Gastrocnemius medialis (tissue), 4 donors: ENCODE measurements around the gene MYO18B. TPM values are rescaled to one million over a fixed set of nuclear protein-coding genes. Genes with fewer than 3 reads are reported as not detected.
A peak's percentile ranks its signal among the peaks of the same experiment; 100 is the strongest.

Experiments used
- ATAC-seq, 2 donors: fragments of 150-250 bp; one replicate each; pipeline ENCODE4 v1.9.1; 2016
- DNase-seq, 2 donors: peaks; one replicate each; pipeline ENCODE4 v3.0.0-alpha.2; 2019
- H3K27ac ChIP-seq, 4 donors: fragments of 200-600 bp; sonication (generic); 1 replicate in 1 of 4; 2 replicates in 3 of 4; pipeline ENCODE4 v1.5.1; 2016 to 2018; ENCODE audit warnings: mild to moderate bottlenecking in 2 of 4, moderate library complexity in 1 of 4
- H3K27me3 ChIP-seq, 3 donors: fragments of 200-600 bp; sonication (generic) in 2 of 3; 1 replicate in 1 of 3; 2 replicates in 2 of 3; pipeline versions ENCODE4 v1.5.1 to v1.6.0; 2016 to 2019; ENCODE audit warnings: mild to moderate bottlenecking in 1 of 3, moderate library complexity in 1 of 3
- H3K36me3 ChIP-seq, 2 donors: fragments of 200-600 bp; sonication (generic) in 1 of 2; one replicate each; pipeline ENCODE4 v1.5.1; 2017 to 2018
- H3K4me1 ChIP-seq, 2 donors: fragments of 200-600 bp; sonication (generic) in 1 of 2; one replicate each; pipeline ENCODE4 v1.5.1; 2016 to 2017; ENCODE audit warnings: mild to moderate bottlenecking in 2 of 2
- H3K4me3 ChIP-seq, 4 donors: fragments of 200-600 bp; sonication (generic) in 3 of 4; 1 replicate in 1 of 4; 2 replicates in 3 of 4; pipeline ENCODE4 v1.5.1; 2016 to 2019; ENCODE audit warnings: mild to moderate bottlenecking in 2 of 4
- H3K9me3 ChIP-seq, 3 donors: fragments of 200-600 bp; sonication (generic) in 2 of 3; 1 replicate in 1 of 3; 2 replicates in 2 of 3; pipeline ENCODE4 v1.5.1; 2016 to 2019
- CTCF ChIP-seq, 5 experiments: fragments of 450-650 bp in 3 of 5; fragments of 200-600 bp in 2 of 5; sonication (generic) in 2 of 5; IDR thresholded peaks in 4 of 5; conservative IDR thresholded peaks in 1 of 5; 1 replicate in 4 of 5; 2 replicates in 1 of 5; pipeline ENCODE4 v1.5.1; 2016 to 2019; ENCODE audit warnings: antibody characterized with exemption in 5 of 5, mild to moderate bottlenecking in 3 of 5, moderate library complexity in 3 of 5
- POLR2A ChIP-seq, 2 donors: fragments of 450-650 bp; IDR thresholded peaks; one replicate each; pipeline ENCODE4 v1.6.1; 2017; ENCODE audit warnings: antibody characterized with exemption in 2 of 2, mild to moderate bottlenecking in 2 of 2, moderate library complexity in 2 of 2
- in situ Hi-C, 4 donors: fragments of 200-750 bp; cut with MboI; loops; one replicate each; pipeline versions ENCODE4 v1.15.0 to v1.8.0; 2017; ENCODE audit warnings: low sequenced_read_pairs in 4 of 4
- intact Hi-C: fragments of 100-400 bp; cut with DNase I; formaldehyde crosslinking; loops from one replicate; pipeline ENCODE4 v1.15.1; 2023; ENCODE audit warnings: low total_unique reads
- total RNA-seq, 4 donors: library from RNA; depleted of rRNA; stranded (reverse); fragments of >200 nt; gene quantifications; one replicate each; pipeline versions ENCODE4 v1.1.0 to v1.2.3, GENCODE V29; 2016

The MYO18B gene
- total RNA-seq, 4 donors from 2014 or later: 273 to 408 (median 362) TPM

DNA sequence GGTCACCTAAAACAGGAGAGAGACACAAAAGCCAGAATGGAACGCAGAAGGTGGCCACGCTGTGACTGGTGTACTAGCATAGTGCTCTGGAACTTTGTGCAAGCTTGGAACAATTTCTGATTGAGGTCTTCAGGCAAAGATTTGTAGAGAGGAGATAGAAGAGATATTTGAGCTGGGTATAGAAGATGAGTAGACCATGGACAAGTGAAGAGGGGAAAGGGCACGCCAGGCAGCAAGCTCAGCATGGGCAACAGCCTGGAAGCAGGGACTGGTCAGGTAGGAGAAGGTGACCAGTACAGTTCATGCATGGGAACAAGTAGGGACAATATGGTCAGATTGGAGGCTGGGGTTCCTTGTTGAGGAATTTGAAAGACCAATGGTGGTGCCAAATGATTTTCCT is 24.4 kb downstream of the MYO18B start:
- Histone ChIP-seq H3K27me3 (no peaks in the 10 kb centered on the region), H3K27ac (peak overlapping the region; percentile 94 to 98 (median 98)), H3K9me3 (no peaks in the 10 kb centered on the region), H3K4me1 (peaks cover 10 to 14% of the 10 kb centered on the region in 2 donors), H3K4me3 (no peak overlapping the region), H3K36me3 (peaks cover 0 to 90% of the 10 kb centered on the region in 2 donors)
- intact Hi-C loops: no loop called here
- in situ Hi-C loops: no loop called here
- DNase-seq: no peak
- no peak for ATAC-seq
- no peak for TF ChIP-seq POLR2A (IDR thresholded peaks at IDR 0.05)

- peaks cover 0 to 92% of the 10 kb centered on the region in 2 donors for H3K36me3 ChIP-seq
Measured at GRCh38 chr22:25770333-25770732, 28.3 kb downstream of the MYO18B start.

DNA sequence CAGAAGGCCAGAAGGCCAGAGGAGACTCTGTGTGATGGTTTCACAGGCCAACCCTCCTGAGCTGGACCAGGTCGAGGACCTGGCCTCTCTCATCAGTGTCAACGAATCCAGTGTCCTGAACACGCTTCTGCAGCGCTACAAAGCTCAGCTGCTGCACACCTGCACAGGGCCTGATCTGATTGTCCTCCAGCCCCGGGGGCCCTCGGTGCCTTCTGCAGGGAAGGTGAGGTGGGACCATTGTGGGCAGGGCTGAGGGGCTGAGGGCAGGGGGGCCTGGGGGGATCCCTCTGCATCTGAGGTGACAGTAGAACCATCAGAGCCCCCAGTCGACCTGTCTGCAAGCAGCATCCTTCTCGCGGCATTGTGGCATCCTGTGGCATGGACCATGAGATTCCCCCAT is 30.3 kb downstream of the MYO18B start:
- intact Hi-C loops: loop anchor here (5.0 kb wide), 1 partner anchor 70 kb away; no protein-coding TSS in a partner anchor
- no peak for DNase-seq
- no peak for ATAC-seq
- TF ChIP-seq POLR2A (IDR thresholded peaks at IDR 0.05): no peak
- no peak for TF ChIP-seq CTCF (IDR thresholded peaks at IDR 0.05 in 4 of 5, conservative IDR thresholded peaks at IDR 0.05 in 1 of 5)
- in situ Hi-C loops: loop anchor here in 3 of 4 donors (5.0 to 10.0 kb wide), 2 partner anchors 307 to 310 kb away; no protein-coding TSS in a partner anchor
- Histone ChIP-seq H3K4me3 (no peak overlapping the region), H3K27me3 (no peaks in the 10 kb centered on the region), H3K36me3 (peaks cover 0 to 88% of the 10 kb centered on the region in 2 donors), H3K9me3 (no peaks in the 10 kb centered on the region), H3K4me1 (no peaks in the 10 kb centered on the region), H3K27ac (peak overlapping the region in 2 of 4 donors; percentile 24 to 53)

More at GRCh38 chr22:25770333-25770732, 28.3 kb downstream of the MYO18B start:
- in situ Hi-C loops: loop anchor here in 3 of 4 donors (5.0 to 10.0 kb wide), 2 partner anchors 306 to 308 kb away; no protein-coding TSS in a partner anchor
- no peak for DNase-seq
- TF ChIP-seq POLR2A (IDR thresholded peaks at IDR 0.05) (no peak), CTCF (IDR thresholded peaks at IDR 0.05 in 4 of 5, conservative IDR thresholded peaks at IDR 0.05 in 1 of 5) (no peak)
- peak overlapping the region in 1 of 4 donors; percentile 41 for H3K27ac ChIP-seq
- no peak overlapping the region for H3K4me3 ChIP-seq
- no peaks in the 10 kb centered on the region for H3K27me3 ChIP-seq
- H3K9me3 ChIP-seq: no peaks in the 10 kb centered on the region
- no peak for ATAC-seq
- intact Hi-C loops: loop anchor here (5.0 kb wide), 1 partner anchor 68 kb away; no protein-coding TSS in a partner anchor
- peaks cover 4 to 7% of the 10 kb centered on the region in 2 donors for H3K4me1 ChIP-seq

DNA sequence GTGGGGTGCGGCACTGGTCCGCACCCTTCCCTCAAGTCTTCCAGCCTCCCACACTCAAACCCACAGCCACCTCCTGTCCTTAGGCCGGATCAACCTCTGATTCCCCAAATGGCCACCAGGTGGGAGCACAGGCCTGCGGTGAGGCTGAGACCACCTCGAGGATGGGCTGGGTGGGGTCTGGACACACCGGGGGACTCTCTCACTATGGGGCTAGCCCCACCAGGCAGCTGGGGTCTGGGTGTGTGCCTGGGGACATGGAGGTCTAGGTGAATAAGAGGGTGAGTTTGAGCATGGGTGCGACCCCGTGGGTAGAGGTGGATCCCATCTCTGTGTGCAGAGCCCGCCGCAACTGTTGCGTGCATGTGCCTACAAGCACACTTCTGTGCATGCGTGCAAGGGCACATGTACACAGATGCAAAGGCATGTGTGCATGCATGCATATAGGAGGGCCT is 32.6 kb downstream of the MYO18B start:
- no peak for ATAC-seq
- H3K9me3 ChIP-seq: no peaks in the 10 kb centered on the region
- no peak overlapping the region for H3K27ac ChIP-seq
- H3K4me1 ChIP-seq: no peaks in the 10 kb centered on the region
- peaks cover 0 to 85% of the 10 kb centered on the region in 2 donors for H3K36me3 ChIP-seq
- H3K4me3 ChIP-seq: no peak overlapping the region
- TF ChIP-seq CTCF (IDR thresholded peaks at IDR 0.05 in 4 of 5, conservative IDR thresholded peaks at IDR 0.05 in 1 of 5) (peak in 2 of 5 experiments; percentile 22 to 30), POLR2A (IDR thresholded peaks at IDR 0.05) (no peak)
- intact Hi-C loops (loop anchor here (5.0 kb wide), 1 partner anchor 72 kb away; no protein-coding TSS in a partner anchor), in situ Hi-C loops (loop anchor here in 3 of 4 donors (5.0 to 10.0 kb wide), 2 partner anchors 310 to 312 kb away; no protein-coding TSS in a partner anchor)
- no peaks in the 10 kb centered on the region for H3K27me3 ChIP-seq
- DNase-seq: no peak

DNA sequence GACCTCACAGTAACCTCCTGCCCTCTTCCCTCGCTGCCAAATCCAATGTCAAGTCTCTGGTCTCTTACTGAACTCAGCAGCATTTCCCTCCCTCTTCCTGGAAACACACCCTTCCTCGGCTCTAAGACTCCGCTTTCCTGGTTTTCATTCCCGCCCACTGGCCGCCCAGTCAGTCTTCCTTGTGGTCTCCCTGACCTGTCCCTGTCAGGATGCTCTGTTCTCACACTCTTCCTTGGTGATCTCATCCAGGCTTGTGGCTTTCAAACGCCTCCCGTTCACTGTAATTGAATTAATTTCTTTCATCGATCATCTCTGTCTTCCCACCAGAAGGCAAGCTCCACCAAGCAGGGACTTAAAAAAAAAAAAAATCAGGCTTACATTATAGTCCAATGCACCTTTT is 33.5 kb downstream of the MYO18B start:
- peak overlapping the region in 1 of 4 donors; percentile 28 for H3K27ac ChIP-seq
- in situ Hi-C loops: loop anchor here in 2 of 4 donors (10.0 kb wide), 1 partner anchor 311 kb away; no protein-coding TSS in a partner anchor
- no peak for ATAC-seq
- no peak overlapping the region for H3K4me3 ChIP-seq
- DNase-seq: no peak
- peaks cover 0 to 83% of the 10 kb centered on the region in 2 donors for H3K36me3 ChIP-seq
- no peaks in the 10 kb centered on the region for H3K9me3 ChIP-seq
- H3K27me3 ChIP-seq: no peaks in the 10 kb centered on the region
- no peaks in the 10 kb centered on the region for H3K4me1 ChIP-seq
- no peak for TF ChIP-seq POLR2A (IDR thresholded peaks at IDR 0.05)
- no peak for TF ChIP-seq CTCF (IDR thresholded peaks at IDR 0.05 in 4 of 5, conservative IDR thresholded peaks at IDR 0.05 in 1 of 5)
- intact Hi-C loops: no loop called here
